RWPE2 (cell line): Measurements from ENCODE around the gene PPARA.

Source experiments
- ATAC-seq: fragments of 200-7000 bp; cut with Tn5 transposase; 3 replicates; pipeline ENCODE4 v1.9.1; 2021; ENCODE audit warnings: low read depth
- DNase-seq: peaks from one replicate; pipeline ENCODE4 v3.0.0-alpha.2; 2020; ENCODE audit warnings: low spot score
- H3K27ac ChIP-seq: fragments of 450-650 bp; 2 replicates; pipeline ENCODE4 v1.5.1; 2017; ENCODE audit warnings: mild to moderate bottlenecking; ENCODE audit not compliant: poor library complexity, severe bottlenecking
- H3K27me3 ChIP-seq: fragments of 250-450 bp; sonication (Bioruptor Pico); 2 replicates; pipeline ENCODE4 v1.5.1; 2021; ENCODE audit warnings: mild to moderate bottlenecking, moderate library complexity; ENCODE audit not compliant: insufficient read depth, poor library complexity, severe bottlenecking
- H3K36me3 ChIP-seq: fragments of 250-450 bp; sonication (Bioruptor Pico); 2 replicates; pipeline ENCODE4 v1.5.1; 2020; ENCODE audit warnings: low read depth, mild to moderate bottlenecking, moderate library complexity
- H3K4me1 ChIP-seq: fragments of 250-450 bp; sonication (Bioruptor Pico); 2 replicates; pipeline ENCODE4 v1.5.1; 2021; ENCODE audit warnings: mild to moderate bottlenecking, moderate library complexity; ENCODE audit not compliant: insufficient read depth, poor library complexity, severe bottlenecking
- H3K4me3 ChIP-seq: fragments of 250-450 bp; sonication (Bioruptor Pico); 2 replicates; pipeline ENCODE4 v1.5.1; 2021; ENCODE audit warnings: mild to moderate bottlenecking, moderate library complexity; ENCODE audit not compliant: severe bottlenecking
- H3K9me3 ChIP-seq: fragments of 250-450 bp; sonication (Bioruptor Pico); 2 replicates; pipeline ENCODE4 v1.5.1; 2021; ENCODE audit warnings: mild to moderate bottlenecking, moderate library complexity; ENCODE audit not compliant: severe bottlenecking
- TF ChIP-seq, protein P1 (sequence below): fragments of 450-650 bp; IDR thresholded peaks from one replicate; pipeline ENCODE4 v1.5.1; 2017; ENCODE audit warnings: mild to moderate bottlenecking, moderate library complexity; ENCODE audit not compliant: poor library complexity, severe bottlenecking

The PPARA gene

DNA sequence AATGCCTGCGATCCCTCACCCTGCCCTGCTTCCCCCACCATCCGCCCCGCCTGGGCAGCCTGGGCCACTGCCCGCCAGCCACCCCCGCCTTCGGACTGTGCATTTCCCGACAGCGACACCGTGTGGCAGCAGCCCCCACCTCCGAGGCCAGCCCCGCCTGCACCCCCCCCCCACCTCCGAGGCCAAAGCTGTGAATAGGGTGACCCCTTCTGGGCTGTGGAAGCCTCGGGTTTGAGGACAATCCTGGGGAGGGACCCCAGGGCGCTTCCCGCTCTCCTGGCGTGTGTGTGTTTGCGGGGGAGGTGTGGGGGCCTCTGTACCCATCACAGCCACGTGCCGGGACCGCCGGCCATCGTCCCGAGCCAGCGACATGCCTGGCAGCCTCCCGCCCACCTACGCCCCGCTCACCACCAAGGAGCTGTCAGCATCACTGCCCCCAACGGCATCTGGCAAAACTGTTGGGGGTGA lies 33.8 kb upstream of the PPARA start:
- Histone ChIP-seq H3K36me3 (peaks cover 20% of the 10 kb centered on the region), H3K27me3 (no peaks in the 10 kb centered on the region), H3K27ac (peak overlapping the region; percentile 58), H3K4me1 (no peaks in the 10 kb centered on the region), H3K9me3 (no peaks in the 10 kb centered on the region), H3K4me3 (no peak overlapping the region)
- DNase-seq, result peak; percentile 90
- TF ChIP-seq, protein P1, sequence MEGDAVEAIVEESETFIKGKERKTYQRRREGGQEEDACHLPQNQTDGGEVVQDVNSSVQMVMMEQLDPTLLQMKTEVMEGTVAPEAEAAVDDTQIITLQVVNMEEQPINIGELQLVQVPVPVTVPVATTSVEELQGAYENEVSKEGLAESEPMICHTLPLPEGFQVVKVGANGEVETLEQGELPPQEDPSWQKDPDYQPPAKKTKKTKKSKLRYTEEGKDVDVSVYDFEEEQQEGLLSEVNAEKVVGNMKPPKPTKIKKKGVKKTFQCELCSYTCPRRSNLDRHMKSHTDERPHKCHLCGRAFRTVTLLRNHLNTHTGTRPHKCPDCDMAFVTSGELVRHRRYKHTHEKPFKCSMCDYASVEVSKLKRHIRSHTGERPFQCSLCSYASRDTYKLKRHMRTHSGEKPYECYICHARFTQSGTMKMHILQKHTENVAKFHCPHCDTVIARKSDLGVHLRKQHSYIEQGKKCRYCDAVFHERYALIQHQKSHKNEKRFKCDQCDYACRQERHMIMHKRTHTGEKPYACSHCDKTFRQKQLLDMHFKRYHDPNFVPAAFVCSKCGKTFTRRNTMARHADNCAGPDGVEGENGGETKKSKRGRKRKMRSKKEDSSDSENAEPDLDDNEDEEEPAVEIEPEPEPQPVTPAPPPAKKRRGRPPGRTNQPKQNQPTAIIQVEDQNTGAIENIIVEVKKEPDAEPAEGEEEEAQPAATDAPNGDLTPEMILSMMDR, result peak; percentile 96
- peak; percentile 52 for ATAC-seq

DNA sequence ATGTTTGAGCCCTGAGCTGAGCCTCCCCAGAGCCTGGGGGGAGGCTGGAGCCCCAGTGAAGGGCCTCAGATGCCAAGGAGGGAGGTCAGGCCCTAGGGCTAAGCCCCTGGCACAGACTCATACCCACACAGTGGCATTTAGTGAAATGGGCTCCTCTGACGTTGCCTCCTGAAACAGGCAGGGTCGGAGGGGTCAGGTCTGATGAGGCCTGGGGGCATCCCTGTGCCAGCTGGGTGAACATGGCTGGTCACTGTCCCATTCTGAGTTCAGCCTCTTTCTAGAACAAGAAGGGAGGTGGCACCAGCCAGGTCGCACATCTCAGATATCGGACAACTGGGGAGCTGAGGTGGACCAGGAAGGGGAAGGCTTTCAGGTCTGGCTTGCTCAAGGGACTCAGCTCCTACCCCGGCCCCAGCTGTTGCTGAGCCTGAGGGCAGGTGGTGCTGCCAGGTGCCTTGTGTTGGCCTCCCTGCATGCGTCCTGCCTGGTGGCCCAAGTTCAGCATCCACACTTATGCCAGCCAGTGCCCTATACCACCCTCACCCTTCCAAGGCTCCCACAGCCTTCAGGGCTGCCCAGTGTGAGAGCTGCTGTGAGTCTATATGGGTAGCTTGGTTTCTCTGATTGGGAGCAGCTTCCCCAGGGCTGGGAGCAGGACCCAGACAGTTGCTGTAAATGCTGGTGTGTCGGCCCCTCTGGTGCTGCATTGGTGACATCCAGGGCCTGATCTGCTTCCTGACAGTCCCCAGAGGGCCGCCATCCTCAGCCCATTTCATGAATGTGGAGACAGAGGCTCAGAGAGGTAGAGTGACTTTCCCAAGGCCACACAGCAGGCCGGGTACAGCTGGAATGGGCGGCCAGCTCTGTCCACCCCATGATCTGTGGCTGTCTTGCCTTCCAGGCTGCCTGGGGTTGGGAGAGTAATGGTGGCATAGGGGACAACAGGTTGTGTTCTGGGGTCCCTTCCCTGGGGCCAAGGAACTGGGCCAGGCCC lies 32.8 kb upstream of the PPARA start:
- no peaks in the 10 kb centered on the region for H3K9me3 ChIP-seq
- H3K36me3 ChIP-seq, result peaks cover 10% of the 10 kb centered on the region
- DNase-seq (no peak), ATAC-seq (no peak)
- H3K4me1 ChIP-seq, result no peaks in the 10 kb centered on the region
- no peak overlapping the region for H3K4me3 ChIP-seq
- no peaks in the 10 kb centered on the region for H3K27me3 ChIP-seq
- H3K27ac ChIP-seq, result no peak overlapping the region
- TF ChIP-seq, protein P1, result no peak

DNA sequence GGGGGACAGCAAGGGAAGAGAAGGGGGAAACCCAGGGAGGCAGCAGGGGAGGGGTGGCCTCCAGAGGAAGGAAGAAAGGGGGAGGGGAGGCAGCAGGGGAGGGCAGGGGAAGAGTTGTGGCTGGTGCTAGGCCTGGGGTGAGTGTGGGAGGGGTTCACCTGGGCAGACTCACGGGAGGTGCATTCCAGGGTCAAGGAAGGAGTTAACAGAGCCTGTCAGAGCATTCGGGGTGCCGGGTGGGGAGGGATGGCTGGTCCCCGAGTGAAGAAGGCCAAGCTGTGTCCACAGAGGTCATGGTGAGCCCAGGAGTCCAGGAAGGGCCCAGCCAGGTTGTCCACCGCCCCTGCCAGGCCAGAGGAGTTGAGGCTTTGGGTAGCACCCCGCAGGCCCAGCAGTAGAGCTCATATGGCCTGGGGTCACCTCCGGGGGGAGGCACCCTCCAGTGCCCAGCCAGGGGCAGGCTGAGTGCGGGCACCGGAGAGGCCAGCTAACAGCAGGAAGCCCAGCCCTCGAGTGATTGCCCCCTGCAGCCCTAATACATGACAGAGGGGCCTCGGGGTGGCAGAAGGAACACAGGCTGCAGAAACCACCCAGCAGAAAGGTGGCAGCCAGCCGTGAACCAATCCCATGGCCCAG lies 31.1 kb upstream of the PPARA start:
- H3K36me3 ChIP-seq, result no peaks in the 10 kb centered on the region
- no peak overlapping the region for H3K4me3 ChIP-seq
- no peak for DNase-seq
- H3K9me3 ChIP-seq, result no peaks in the 10 kb centered on the region
- no peak overlapping the region for H3K27ac ChIP-seq
- TF ChIP-seq, protein P1, result no peak
- H3K27me3 ChIP-seq, result no peaks in the 10 kb centered on the region
- no peak for ATAC-seq
- no peaks in the 10 kb centered on the region for H3K4me1 ChIP-seq

DNA sequence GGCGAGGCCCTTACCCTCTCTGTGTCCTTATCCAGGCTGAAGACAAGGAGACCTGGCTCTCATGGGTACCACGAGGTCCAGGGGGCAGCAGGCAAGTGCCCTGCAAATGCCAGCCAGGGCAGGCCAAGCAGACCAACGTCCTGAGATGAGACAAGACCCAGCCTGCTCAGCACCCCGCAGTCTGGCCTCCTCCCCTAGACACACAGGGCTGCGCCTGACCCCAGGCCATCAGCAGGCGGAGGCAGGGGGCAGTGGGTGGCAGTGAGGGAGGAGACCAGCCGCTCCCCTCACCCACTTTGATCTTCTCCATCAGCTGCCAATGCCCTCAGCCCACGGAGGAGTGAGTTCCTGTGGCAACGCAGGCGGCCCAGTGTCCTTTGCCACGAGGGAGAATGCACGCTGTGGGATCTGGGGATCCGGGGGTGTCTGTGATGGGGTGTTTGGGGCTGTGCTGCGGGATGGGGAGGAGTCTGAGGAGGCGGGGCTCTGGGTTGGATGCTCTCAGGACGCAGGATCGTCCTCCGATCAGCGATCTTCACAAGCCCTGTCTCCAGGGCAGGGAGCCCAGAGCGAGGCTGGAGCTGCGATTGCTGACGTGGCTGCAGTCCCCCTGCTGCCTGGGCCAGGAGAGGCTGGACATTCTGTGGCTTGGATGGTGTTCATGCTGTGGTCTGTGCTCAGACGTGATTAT lies 30.5 kb upstream of the PPARA start:
- no peaks in the 10 kb centered on the region for H3K27me3 ChIP-seq
- no peak overlapping the region for H3K27ac ChIP-seq
- no peaks in the 10 kb centered on the region for H3K9me3 ChIP-seq
- no peaks in the 10 kb centered on the region for H3K4me1 ChIP-seq
- no peak for ATAC-seq
- no peak for DNase-seq
- H3K4me3 ChIP-seq, result no peak overlapping the region
- TF ChIP-seq, protein P1, result no peak
- H3K36me3 ChIP-seq, result no peaks in the 10 kb centered on the region
